B cell (primary cell): ENCODE results near the gene TM4SF20. TPM values are rescaled to one million over a fixed set of nuclear protein-coding genes. Genes with fewer than 3 reads are reported as not detected.

ENCODE experiments used
- ATAC-seq: fragments of 200-7000 bp; cut with Tn5 transposase; one replicate; pipeline ENCODE4 v1.10.0; 2021; ENCODE audit warnings: low read depth, mild to moderate bottlenecking, moderate number of reproducible peaks, moderate library complexity
- CTCF ChIA-PET: fragments of 350-600 bp; sonication (Branson Sonifier 250); formaldehyde crosslinking; loops from one replicate; lab custom pipeline; 2021; ENCODE audit warnings: antibody characterized with exemption, inconsistent platforms; lab: Charles Lee
- POLR2A ChIA-PET: fragments of 350-600 bp; sonication (Branson Sonifier 250); formaldehyde crosslinking; loops from one replicate; lab custom pipeline; 2021; ENCODE audit warnings: antibody characterized with exemption; lab: Charles Lee
- DNase-seq: peaks from one replicate; pipeline ENCODE4 v3.0.0; 2013
- H2AFZ ChIP-seq: 2 replicates; pipeline ENCODE4 v1.6.1; 2012; ENCODE audit warnings: mild to moderate bottlenecking, low read depth, low read length; ENCODE audit not compliant: insufficient read depth, poor library complexity, severe bottlenecking
- H3K27ac ChIP-seq, 2 donors: 1 replicate in 1 of 2; 2 replicates in 1 of 2; pipeline ENCODE4 v1.5.1; 2012 to 2013; ENCODE audit warnings: low read length in 2 of 2, mild to moderate bottlenecking in 2 of 2, moderate library complexity in 1 of 2
- H3K27me3 ChIP-seq, 4 experiments: fragments of 200-600 bp in 1 of 4; sonication (generic) in 1 of 4; replicated peaks in 1 of 4; 1 replicate in 2 of 4; 2 replicates in 2 of 4; pipeline versions ENCODE4 v1.6.1 to v1.7.0; 2013 to 2016; ENCODE audit warnings: low read length in 3 of 4, mild to moderate bottlenecking in 2 of 4, mixed read lengths in 1 of 4, moderate library complexity in 1 of 4; ENCODE audit not compliant: insufficient read depth in 4 of 4, control insufficient read depth in 3 of 4; ENCODE audit errors: control extremely low read depth in 1 of 4
- H3K36me3 ChIP-seq, 2 experiments: replicated peaks in 1 of 2; 1 replicate in 1 of 2; 2 replicates in 1 of 2; pipeline versions ENCODE4 v1.6.1 to v1.7.1; 2013; ENCODE audit warnings: low read length in 1 of 2; ENCODE audit not compliant: insufficient read depth in 2 of 2, control insufficient read depth in 1 of 2; ENCODE audit errors: control extremely low read depth in 1 of 2, extremely low read depth in 1 of 2
- H3K4me1 ChIP-seq, 2 donors: fragments of 200-600 bp in 1 of 2; sonication (generic) in 1 of 2; 1 replicate in 1 of 2; 2 replicates in 1 of 2; pipeline versions ENCODE4 v1.5.1 to v1.6.1; 2013 to 2017; ENCODE audit warnings: low read length in 2 of 2; ENCODE audit not compliant: control insufficient read depth in 2 of 2, insufficient read depth in 2 of 2
- H3K4me2 ChIP-seq: replicated peaks from 2 replicates; pipeline ENCODE3; 2012; ENCODE audit warnings: mild to moderate bottlenecking, low read depth, low read length; ENCODE audit not compliant: poor library complexity, severe bottlenecking
- H3K4me3 ChIP-seq, 5 experiments: fragments of 200-600 bp in 1 of 5; sonication (generic) in 1 of 5; 1 replicate in 3 of 5; 2 replicates in 2 of 5; pipeline versions ENCODE4 v1.5.1 to v1.7.0; 2011 to 2016; ENCODE audit warnings: low read length in 4 of 5, mild to moderate bottlenecking in 4 of 5, low read depth in 2 of 5, control low read depth in 1 of 5, moderate library complexity in 1 of 5; ENCODE audit not compliant: insufficient read depth in 1 of 5; ENCODE audit errors: control extremely low read depth in 1 of 5, extremely low read depth in 1 of 5
- H3K79me2 ChIP-seq: fragments of 200-600 bp; sonication (generic); one replicate; pipeline ENCODE4 v1.6.0; 2016; ENCODE audit warnings: low read length; ENCODE audit not compliant: control insufficient read depth, insufficient read depth
- H3K9ac ChIP-seq: fragments of 200-600 bp; sonication (generic); 2 replicates; pipeline ENCODE4 v1.6.1; 2017; ENCODE audit warnings: mild to moderate bottlenecking, low read length, moderate library complexity
- H3K9me3 ChIP-seq, 3 donors: one replicate each; pipeline versions ENCODE4 v1.6.1 to v1.7.1; 2013; ENCODE audit warnings: low read length in 2 of 3; ENCODE audit not compliant: control insufficient read depth in 2 of 3, insufficient read depth in 1 of 3; ENCODE audit errors: control extremely low read depth in 1 of 3
- H4K20me1 ChIP-seq: 2 replicates; pipeline ENCODE4 v1.6.0; 2012; ENCODE audit warnings: mild to moderate bottlenecking, low read length; ENCODE audit not compliant: insufficient read depth, control insufficient read depth, poor library complexity, severe bottlenecking
- H3K27ac Mint-ChIP-seq: one replicate; pipeline ENCODE4 v1.8.0; 2021; ENCODE audit warnings: mixed read lengths
- H3K27me3 Mint-ChIP-seq: one replicate; pipeline ENCODE4 v1.8.0; 2021; ENCODE audit warnings: mixed read lengths
- H3K4me1 Mint-ChIP-seq: one replicate; pipeline ENCODE4 v1.8.0; 2021; ENCODE audit warnings: mixed read lengths
- H3K4me3 Mint-ChIP-seq: one replicate; pipeline ENCODE4 v1.8.0; 2021; ENCODE audit warnings: mixed read lengths
- H3K9me3 Mint-ChIP-seq: one replicate; pipeline ENCODE4 v1.8.0; 2022; ENCODE audit warnings: mixed read lengths; ENCODE audit not compliant: insufficient read depth
- CTCF ChIP-seq: fragments of 200-600 bp; IDR thresholded peaks from one replicate; pipeline ENCODE4 v1.8.0; 2022; ENCODE audit warnings: antibody characterized with exemption, mild to moderate bottlenecking
- EZH2 ChIP-seq: IDR thresholded peaks from 2 replicates; pipeline ENCODE4 v1.6.1; 2012; ENCODE audit warnings: borderline replicate concordance, low read depth, mild to moderate bottlenecking, moderate library complexity, low read length; ENCODE audit not compliant: insufficient read depth, poor library complexity, severe bottlenecking
- whole genome bisulfite sequencing: methylation state at CpG from one replicate; pipeline ENCODE4 v1.1.5; 2013; ENCODE audit warnings: missing lambda C conversion rate; ENCODE audit not compliant: insufficient coverage; 5-methylcytosine and 5-hydroxymethylcytosine counted together
- intact Hi-C: fragments of 100-400 bp; cut with micrococcal nuclease; formaldehyde crosslinking; loops from one replicate; pipeline ENCODE4 v1.10.0; 2022
- polyA plus RNA-seq: library from polyadenylated mRNA; depleted of rRNA; stranded (reverse); fragments of >200 nt; gene quantifications from 2 replicates; pipeline ENCODE4 v1.2.3, GENCODE V29; 2012
- total RNA-seq, 2 donors: library from RNA; stranded (reverse); fragments of 120-200 nt in 1 of 2; gene quantifications; 1 replicate in 1 of 2; 2 replicates in 1 of 2; pipeline versions ENCODE4 v1.2.3 to v1.2.4, GENCODE V29; 2013 to 2022

The TM4SF20 gene
- total and polyA plus RNA-seq, 2 donors (not counting 1 experiment from before 2014, with no cell fraction given): not detected

- Histone ChIP-seq H3K27ac (no peak overlapping the region), H3K4me3 (no peak overlapping the region), H3K27me3 (no peaks in the 10 kb centered on the region), H3K79me2 (no peaks in the 10 kb centered on the region), H3K4me1 (peaks cover 4% of the 10 kb centered on the region in 2 donors), H3K9ac (no peak overlapping the region), H2AFZ (no peak overlapping the region), H4K20me1 (no peaks in the 10 kb centered on the region), H3K4me2 (no peak overlapping the region), H3K36me3 (peaks cover 0 to 12% of the 10 kb centered on the region in 2 experiments), H3K9me3 (no peaks in the 10 kb centered on the region)
- H3K27ac Mint-ChIP-seq: no peak overlapping the region
- H3K9me3 Mint-ChIP-seq: no peaks in the 10 kb centered on the region
- TF ChIP-seq EZH2: no peak
- peak; percentile 74 for TF ChIP-seq CTCF
- WGBS: 69% methylated on average over 3 of the region's 6 CpGs
- peak; percentile 53 for DNase-seq
- peaks cover 6% of the 10 kb centered on the region for H3K4me1 Mint-ChIP-seq
- intact Hi-C loops: loop anchor here (1.0 kb wide), 1 partner anchor 403 kb away; no protein-coding TSS in a partner anchor
- H3K4me3 Mint-ChIP-seq: no peak overlapping the region
- no peak for ATAC-seq
- CTCF ChIA-PET: interaction anchor here (1.1 kb wide), 1 partner anchor 122 kb away, joined by 6 read pairs; no protein-coding TSS in a partner anchor
- POLR2A ChIA-PET: no interaction called here
- no peaks in the 10 kb centered on the region for H3K27me3 Mint-ChIP-seq
Measured at GRCh38 chr2:227363756-227364155, 15.3 kb downstream of the TM4SF20 start.

GRCh38 chr2:227360351-227360750 lies 18.8 kb downstream of the TM4SF20 start:
- peaks cover 4% of the 10 kb centered on the region in 2 donors for H3K4me1 ChIP-seq
- H3K27me3 ChIP-seq: no peaks in the 10 kb centered on the region
- Mint-ChIP-seq H3K27ac (peak overlapping the region; percentile 6), H3K27me3 (no peaks in the 10 kb centered on the region), H3K4me3 (no peak overlapping the region), H3K4me1 (peaks cover 6% of the 10 kb centered on the region), H3K9me3 (no peaks in the 10 kb centered on the region)
- DNase-seq: no peak
- H3K9ac ChIP-seq: no peak overlapping the region
- H3K4me3 ChIP-seq: no peak overlapping the region
- H3K27ac ChIP-seq: no peak overlapping the region
- no peaks in the 10 kb centered on the region for H3K9me3 ChIP-seq
- ChIA-PET CTCF (interaction anchor here (2.0 kb wide), 1 partner anchor 405 kb away, joined by 8 read pairs; no protein-coding TSS in a partner anchor), POLR2A (no interaction called here)
- no peaks in the 10 kb centered on the region for H3K79me2 ChIP-seq
- TF ChIP-seq CTCF: no peak
- no peak for TF ChIP-seq EZH2
- H3K36me3 ChIP-seq: peaks cover 0 to 31% of the 10 kb centered on the region in 2 experiments
- H4K20me1 ChIP-seq: no peaks in the 10 kb centered on the region
- 100% methylated on average over 2 of the region's 5 CpGs for WGBS
- no peak overlapping the region for H3K4me2 ChIP-seq
- no peak overlapping the region for H2AFZ ChIP-seq
- intact Hi-C loops: no loop called here
- ATAC-seq: no peak
